Anterior cingulate cortex (tissue), 58 donors: Measurements from ENCODE around the gene NCLN.
A peak's percentile ranks its signal among the peaks of the same experiment; 100 is the strongest.
"Not testable (repeated sequence)": the region's sequence is repeated elsewhere in the genome, so short reads cannot be mapped to it uniquely, and the experiment has no call there.

Source experiments
- DNase-seq, 58 donors: peaks; one replicate each; lab custom pipeline; 2025; lab: John Stamatoyannopoulos, UW

Gene NCLN

DNA sequence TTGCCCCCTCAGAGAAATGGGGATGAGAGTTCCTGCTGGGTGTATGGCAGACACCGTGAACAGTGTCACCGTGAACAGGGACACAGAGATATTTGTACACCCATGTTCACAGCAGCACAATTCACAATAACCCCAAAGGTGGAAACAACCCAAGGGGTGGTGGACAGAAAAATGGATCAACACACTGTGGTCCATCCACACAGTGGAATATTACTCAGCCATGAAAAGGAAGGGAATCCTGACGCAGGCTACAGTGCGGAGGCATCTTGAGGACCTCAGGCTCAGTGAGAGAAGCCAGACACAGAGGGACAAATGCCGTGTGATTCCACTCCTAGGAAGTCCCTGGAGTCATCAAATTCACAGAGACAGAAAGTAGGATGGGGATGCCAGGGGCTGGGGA lies 31.1 kb downstream of the NCLN start:
- DNase-seq, result no peak

DNA sequence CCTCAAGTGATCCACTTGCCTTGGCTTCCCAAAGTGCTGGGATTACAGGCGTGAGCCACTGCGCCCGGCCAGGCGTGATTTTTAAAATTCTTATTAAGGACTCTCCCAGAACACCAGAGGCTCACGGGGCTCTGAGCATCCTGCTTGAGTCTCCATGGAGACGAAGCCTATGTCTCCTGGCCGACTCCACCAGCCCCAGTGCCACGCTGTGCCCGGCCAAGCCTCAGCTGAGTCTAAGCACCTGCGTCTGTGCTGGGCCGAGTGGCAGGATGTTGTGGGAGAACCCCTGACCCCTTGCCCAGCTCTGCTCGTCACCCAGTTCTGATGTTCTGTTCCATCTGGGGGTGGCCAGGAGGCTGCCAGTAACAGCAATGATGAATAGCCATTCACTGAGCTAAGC lies 34.8 kb downstream of the NCLN start:
- peak in 1 of 58 donors; percentile 2 for DNase-seq

DNA sequence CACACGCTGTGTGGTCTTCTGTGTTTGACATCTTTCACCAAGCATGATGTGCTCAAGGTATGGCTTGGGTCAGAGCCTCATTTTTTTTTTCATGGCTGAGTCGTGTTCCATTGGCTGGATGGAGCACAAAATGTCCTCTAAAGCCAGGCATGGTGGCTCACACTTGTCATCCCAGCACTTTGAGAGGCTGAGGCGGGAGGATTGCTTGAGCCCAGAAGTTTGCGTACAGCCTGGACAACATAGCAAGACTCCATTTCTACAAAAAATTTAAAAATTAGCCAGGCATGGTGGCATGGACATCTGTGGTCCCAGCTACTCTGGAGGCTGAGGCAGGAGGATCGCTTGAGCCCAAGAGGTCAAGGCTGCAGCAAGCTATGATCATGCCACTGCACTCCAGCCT lies 35.8 kb downstream of the NCLN start:
- not testable (repeated sequence) for DNase-seq

DNA sequence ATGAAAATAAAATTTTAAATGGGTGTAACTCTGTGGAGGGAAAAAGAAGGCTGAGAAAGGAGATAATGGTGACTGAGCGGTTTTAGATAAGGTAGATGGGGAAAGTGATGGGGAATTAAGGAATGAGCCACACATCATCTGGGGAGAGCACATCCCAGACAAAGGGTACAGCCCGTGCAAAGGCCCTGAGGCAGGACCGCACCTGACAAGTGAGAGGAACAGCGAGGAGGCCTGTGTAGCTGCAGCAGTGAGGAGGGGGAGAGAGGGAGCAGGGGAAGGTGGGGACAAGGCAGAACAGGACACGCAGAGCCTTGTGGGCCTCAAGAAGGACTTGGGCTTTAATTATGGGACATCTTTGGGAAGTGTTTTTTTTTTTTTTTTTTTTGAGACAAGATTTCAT lies 37.0 kb downstream of the NCLN start:
- DNase-seq, result no peak

DNA sequence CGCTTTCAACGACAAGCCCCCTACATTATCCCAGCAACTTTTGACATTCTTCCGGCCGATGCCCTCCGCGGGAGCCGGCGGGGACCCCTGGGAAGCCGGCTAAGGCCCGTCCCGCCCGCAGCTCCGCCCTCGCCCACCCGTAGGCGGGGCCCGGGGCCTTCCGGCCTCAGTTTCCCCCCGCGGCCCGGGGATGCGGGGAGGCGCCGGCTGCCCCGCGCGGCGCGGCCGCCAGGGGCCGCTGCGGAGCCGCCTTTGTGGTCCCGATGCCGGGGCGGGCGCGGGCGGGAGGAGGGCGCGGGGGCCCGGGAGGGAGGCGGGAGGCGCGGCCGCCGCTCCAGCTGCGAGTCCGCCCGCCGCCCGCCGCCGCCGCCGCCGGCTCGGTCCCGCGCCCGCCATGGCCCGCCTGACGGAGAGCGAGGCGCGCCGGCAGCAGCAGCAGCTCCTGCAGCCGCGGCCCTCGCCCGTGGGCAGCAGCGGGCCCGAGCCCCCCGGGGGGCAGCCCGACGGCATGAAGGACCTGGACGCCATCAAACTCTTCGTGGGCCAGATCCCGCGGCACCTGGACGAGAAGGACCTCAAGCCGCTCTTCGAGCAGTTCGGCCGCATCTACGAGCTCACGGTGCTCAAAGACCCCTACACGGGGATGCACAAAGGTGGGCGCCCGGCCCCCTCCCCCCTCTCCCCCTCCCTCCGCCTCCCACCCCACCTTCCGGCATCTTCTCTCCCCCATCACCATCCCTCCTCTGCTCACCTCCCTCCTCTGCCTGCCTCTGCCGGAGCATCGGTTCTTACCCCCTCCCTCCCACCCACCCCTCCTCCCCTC lies 38.8 kb downstream of the NCLN start, which contains the start of gene CELF5:
Gene CELF5, plus strand, starts transcription at position 316 of the 823 bp plus-strand sequence. Its CDS starts 79 bp downstream, at position 395.
- DNase-seq, result peak in 43 of 58 donors; percentile 3 to 68 (median 28)

DNA sequence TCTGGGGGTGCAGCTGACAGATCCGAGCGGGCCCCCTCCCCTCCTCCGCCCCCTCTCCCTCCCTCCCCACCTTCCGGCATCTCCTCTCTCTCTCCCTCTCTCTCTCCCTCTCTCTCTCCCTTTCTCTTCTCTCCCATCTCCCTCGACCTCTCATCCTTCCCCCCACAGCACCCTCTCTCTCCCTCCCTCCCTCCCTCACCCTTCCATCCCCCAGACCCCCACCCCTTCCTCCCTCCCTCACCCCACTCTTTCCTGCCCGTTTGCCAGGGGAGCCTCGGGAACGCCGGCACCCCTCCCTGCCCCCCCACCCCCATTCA lies 39.4 kb downstream of the NCLN start:
- peak in 1 of 58 donors; percentile 9 for DNase-seq

DNA sequence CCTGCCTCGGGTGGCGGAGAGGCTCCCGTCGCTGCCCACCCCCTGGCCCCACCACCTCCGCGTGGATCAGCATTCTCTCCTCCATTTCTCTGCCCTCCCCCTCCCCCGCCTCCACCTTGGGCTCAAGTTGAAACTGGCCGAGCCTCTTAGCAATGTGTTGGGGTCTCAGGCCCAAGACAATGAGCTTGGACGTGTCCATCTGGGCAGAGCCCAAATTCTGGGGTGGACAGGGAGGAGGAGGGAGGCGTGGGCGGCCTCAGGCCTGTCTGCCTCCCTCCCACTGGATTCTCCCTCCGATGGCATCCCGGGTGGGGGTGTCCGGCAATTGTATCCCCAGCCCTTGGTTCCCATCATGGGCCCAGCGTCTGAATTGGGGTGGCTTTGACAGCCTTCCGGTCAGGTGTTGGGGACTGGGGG lies 40.0 kb downstream of the NCLN start:
- peak in 2 of 58 donors; percentile 14 to 23 for DNase-seq

DNA sequence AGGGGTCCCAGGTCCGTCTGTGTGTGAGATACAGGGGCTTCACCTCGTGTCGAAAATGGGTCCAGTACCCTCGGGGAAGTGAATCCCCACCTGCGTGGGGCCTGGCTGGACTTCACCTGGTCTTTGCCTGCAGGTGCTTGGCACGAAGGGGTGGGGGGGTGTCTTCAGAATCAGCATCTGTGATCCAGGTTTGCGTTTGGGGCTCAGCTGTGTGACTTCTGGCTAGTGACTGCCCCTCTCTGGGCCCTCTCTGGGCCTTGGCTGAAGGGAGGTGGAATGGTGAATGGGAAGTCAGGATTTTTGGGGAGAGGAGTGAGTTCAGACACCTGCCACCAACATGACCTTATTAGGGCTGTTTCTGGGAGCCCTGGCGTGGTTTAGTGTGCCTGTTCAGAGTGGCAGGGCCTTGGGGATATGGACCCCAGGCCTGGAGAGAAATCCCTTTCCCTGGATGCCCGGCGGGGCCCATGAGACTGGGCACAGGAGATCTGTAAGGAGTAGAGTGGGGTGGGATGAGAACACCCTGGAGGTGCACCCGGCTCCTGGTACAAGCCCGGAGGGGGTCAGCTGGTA lies 41.4 kb downstream of the NCLN start:
- DNase-seq, result peak in 1 of 58 donors; percentile 6

DNA sequence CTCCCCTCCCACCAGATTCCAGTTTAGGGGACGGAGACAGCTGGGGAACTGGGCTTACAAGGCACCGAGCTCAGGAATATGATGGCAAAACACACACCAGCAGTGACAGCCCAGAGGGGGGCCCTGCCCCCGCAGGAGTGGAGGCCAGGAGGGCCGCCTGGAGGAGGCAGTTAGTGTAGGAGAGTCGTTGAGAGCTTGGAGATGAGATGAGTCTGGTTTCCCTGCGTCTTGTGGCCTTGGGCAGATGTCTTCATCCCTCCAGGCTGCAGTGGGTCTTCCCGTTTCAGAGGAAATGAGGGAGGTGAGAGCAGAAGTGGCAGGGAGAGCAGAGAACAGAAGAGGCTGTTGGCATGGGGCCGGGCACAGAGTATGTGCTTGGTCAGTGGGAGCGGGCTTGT lies 43.6 kb downstream of the NCLN start:
- DNase-seq, result no peak

DNA sequence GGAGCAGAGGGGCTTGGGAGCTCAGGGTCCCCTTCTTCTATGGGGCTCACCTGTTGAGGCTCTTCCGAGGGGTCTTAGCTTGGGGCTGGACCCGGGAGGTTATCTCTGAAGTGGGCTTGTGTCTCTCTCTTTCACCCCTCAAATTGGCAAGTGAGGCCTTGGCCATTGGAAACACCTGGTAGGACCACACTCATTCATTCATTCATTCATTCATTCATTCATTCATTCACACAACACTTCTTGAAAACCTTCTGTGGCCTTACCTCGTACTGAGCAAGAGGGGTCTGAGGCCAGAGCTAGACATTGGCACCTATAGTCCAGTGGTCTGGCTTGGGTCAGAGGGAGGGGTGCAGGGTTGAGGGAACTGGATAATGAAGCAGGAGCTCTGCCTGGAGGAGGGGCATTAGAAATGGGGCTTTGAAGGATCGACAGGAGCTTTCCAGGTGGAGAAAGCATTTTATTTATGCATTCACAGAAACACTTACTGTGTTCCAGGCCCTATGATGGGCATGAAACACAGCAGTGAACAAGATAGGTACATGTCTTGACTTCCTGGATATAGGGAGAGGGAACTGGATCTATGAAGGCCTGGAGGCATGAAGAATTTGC lies 44.3 kb downstream of the NCLN start:
- no peak for DNase-seq

DNA sequence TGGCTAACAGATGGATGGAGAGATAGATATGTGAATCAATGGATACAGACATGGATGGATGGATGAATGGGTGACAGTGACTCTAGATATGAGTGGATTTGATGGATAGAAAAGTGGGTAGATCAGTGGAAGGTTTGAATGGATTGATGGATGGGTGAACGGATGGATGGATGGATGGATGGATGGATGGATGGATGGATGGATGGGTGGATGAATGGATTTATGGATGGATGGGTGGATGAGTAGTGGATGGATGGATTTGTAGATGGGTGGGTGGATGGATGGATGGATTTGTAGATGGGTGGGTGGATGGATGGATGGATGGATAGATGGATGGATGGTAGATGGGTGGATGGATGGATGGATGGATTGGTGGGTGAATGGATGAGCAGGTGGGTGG lies 45.6 kb downstream of the NCLN start:
- no peak for DNase-seq

DNA sequence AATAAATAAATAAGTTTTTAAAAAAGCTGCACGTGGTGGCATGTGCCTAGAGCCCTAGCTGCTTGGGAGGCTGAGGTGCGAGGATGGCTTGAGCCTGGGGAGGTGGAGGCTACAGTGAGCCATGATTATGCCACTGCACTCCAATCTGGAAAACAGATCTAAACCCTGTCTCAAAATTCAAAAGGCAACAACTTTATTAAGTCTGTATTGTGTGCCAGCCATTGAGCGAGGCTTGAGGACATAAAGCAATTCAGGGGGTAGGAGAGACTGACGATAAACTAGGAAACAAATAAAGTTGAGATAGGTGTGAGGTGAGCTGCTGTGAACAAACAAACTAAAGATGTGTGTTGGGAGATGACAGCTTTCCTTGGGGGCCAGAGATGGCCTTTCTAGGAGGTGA lies 47.4 kb downstream of the NCLN start:
- DNase-seq, result no peak

DNA sequence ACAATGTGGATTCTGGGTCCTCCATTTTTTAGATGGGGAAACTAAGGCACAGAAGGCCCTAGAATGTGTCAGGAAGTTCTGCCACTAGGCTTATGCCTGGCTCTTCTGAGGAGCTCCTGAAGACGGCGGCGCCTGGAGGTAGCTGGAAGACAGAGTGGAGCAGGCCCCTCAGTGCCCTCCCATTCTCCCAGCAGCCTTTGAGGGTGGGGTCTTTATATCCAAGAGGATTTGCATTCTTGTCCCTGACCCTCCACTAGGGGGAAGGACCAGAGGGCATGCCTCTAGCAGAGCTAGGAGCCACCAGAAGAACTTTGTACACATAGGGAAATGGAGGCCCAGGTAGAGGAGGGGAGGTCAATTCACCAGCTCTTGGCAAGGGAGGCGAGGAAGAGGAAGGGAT lies 48.1 kb downstream of the NCLN start:
- DNase-seq, result no peak

DNA sequence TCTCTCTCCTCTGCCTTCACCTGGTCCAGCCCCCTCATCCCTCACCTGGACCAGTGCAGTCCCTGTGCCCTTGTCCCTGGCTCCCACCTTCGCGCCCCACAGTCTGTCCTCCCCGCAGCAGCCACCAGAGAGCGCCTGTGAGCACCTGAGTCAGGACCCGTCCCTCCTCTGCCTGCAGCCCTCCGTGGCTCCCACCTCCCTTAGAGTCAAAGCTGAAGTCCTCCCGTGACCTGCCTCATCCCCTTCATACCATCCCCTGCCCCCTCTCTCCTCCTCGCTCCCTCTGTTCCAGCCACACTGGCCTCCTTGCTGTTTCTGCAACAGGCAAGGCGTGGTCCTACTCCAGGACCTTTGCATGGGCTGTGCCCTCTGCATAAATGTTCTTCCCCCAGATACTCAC lies 49.1 kb downstream of the NCLN start:
- DNase-seq, result no peak

DNA sequence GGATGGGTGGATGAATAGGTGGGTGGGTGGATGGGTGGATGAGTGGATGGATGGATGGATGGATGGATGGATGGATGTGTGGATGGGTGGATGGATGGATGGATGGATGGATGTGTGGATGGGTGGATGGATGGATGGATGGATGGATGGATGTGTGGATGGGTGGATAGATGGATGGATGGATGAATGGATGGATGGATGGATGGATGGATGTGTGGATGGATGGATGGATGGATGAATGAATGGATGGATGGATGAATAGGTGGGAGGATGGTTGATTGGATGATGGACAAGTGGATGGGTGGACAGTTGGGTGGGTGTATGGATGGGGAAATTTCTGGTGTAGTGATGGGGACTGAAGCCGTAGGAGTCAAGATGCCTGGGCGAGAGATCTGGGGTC lies 49.9 kb downstream of the NCLN start:
- DNase-seq, result not testable (repeated sequence)

DNA sequence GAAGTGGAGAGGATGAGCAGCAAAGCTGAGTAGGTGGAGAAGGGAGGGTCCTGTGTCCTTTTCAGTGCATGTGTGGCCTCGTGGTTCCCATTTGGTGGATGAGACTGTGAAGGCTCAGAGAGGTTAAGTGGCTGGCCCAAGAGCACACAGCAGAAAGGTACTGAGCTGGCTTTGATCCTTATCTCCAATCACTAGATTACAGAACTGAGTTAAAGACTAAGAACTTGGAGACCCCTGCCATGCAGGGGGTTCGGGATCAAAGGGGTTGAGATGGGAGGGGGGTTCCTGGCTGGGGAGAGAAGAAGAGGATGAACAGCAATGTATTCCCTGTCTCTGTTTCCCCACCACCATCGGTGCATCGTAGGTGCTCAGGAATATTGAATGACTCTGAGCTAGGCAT lies 50.5 kb downstream of the NCLN start:
- DNase-seq, result no peak

DNA sequence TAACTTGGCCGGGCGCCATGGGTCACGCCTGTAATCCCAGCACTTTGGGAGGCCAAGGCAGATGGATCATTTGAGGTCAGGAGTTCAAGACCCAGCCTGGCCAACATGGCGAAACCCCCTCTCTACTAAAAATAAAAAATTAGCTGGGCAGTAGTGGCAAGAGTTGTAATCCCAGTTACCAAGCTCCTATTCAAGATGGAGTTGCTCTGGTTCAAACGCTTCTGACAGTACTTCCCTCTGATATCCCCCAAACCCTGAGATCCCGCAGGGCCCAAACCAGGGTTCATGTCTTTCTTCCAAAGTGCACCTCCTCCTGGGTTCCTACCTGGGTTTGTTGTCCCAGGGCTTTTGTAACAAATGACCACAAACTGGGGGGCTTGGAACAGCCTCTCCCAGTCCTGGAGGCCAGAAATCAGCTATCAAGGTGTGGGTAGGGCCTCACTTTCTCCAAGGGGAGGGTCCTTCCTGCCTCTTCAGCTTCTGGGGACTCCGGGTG lies 52.4 kb downstream of the NCLN start:
- DNase-seq, result no peak

DNA sequence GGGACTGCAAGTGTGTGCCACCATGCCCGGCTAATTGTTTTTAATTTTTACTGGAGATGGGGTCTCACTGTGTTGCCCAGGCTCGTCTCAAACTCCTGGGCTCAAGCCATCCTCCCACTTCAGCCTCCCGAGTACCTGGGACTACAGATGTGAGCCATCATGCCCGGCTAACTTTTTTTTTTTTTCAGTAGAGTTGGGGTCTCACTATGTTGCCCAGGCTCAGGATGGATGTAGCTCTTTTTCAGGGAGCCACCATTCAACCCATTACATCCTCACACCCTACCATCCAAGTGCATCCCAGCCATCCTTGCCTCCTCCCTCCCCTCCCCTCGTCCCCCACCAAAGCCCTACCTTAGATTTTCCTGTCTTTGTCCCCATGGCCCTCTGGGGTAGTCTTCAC lies 53.6 kb downstream of the NCLN start:
- DNase-seq, result no peak

DNA sequence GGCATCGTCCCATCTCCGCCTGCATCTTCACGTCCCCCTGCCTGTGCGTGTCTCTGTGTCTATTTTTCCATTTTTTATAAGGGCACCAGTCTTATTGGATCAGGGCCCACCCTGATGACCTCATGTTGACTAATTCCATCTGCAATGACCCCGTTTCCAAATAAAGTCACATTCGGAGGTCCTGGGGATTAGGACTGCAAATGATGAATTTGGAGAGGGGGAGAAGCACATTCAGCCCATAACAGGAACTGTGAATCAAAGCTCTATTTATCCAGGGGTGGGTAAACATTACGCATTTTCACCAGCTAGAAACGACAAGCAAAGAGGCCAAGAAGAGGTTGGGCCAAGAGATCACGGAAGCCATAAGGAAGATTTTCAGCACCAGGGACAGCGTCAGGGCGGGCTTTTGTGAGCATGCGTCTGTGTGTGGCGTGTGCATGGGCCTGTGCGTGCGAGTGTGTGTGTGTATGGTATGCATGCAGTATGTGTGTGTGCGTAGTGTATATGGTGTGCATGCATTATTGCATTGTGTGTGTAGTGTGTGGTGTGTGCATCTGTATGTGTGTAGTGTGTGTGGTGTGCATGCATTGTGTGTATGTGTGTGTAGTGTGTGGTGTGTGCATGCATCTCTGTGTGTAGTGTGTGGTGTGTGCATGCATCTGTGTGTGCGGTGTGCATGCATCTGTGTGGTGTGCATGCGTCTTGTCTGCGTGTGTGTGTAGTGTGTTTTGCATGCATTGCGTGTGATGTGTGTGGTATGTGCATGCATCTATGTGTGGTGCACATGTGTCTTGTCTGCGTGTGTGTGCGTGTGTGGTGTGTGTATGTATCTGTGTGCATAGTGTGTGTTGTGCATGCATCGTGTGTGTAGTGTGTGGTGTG lies 58.3 kb downstream of the NCLN start:
- DNase-seq, result peak in 1 of 58 donors; percentile 5

DNA sequence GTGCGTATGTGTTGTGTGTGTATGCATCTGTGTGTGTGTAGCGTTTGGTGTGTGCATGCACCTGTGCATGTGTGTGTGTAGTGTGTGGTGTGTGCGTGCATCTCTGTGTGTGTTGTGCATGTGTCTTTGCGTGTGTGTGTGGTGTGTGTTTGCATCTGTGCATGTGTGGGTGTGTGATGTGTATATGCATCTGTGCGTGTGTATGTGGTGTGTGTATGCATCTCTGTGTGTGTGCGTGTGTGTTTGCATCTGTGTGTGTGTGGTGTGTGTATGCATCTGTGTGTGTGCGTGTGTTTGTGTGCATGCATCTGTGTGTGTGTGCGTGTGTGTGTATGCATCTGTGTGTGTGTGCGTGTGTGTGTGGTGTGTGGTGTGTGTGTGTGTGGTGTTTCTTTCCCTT lies 59.3 kb downstream of the NCLN start:
- DNase-seq, result no peak
